Measurements from ENCODE around the gene HBZ.
"Not testable (repeated sequence)": the region's sequence is repeated elsewhere in the genome, so short reads cannot be mapped to it uniquely, and the experiment has no call there.

Gene HBZ

DNA sequence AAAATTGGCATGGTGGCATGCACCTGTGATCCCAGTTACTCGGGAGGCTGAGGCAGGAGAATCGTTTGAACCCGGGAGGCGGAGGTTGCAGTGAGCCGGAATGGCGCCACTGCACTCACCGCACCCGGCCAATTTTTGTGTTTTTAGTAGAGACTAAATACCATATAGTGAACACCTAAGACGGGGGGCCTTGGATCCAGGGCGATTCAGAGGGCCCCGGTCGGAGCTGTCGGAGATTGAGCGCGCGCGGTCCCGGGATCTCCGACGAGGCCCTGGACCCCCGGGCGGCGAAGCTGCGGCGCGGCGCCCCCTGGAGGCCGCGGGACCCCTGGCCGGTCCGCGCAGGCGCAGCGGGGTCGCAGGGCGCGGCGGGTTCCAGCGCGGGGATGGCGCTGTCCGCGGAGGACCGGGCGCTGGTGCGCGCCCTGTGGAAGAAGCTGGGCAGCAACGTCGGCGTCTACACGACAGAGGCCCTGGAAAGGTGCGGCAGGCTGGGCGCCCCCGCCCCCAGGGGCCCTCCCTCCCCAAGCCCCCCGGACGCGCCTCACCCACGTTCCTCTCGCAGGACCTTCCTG, 27.7 kb downstream of the HBZ start, which contains the start of gene HBQ1:
HBQ1 (plus strand) TSS at position 359 of the 575 bp plus-strand sequence; CDS start at position 387, 28 bp downstream.
- peak; percentile 23 for DNase-seq

DNA sequence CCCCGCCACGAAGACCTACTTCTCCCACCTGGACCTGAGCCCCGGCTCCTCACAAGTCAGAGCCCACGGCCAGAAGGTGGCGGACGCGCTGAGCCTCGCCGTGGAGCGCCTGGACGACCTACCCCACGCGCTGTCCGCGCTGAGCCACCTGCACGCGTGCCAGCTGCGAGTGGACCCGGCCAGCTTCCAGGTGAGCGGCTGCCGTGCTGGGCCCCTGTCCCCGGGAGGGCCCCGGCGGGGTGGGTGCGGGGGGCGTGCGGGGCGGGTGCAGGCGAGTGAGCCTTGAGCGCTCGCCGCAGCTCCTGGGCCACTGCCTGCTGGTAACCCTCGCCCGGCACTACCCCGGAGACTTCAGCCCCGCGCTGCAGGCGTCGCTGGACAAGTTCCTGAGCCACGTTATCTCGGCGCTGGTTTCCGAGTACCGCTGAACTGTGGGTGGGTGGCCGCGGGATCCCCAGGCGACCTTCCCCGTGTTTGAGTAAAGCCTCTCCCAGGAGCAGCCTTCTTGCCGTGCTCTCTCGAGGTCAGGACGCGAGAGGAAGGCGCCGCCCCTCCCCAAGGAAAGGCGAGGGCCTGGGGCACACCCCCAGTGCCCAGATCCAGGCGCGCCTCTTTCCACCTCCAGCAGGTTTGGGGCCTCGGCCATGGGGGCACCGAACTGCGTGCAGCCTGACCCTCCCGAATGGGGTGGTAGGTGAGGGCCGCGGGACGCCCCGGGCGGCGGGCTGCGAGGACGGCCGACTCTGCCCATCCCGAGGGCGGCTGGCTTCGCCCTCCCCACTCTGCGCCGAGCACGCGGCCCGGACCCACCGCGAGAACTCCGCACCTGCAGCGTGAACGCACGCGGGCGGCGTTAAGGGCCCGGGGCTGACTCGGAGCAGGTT, 28.5 kb downstream of the HBZ start:
- DNase-seq, result peak; percentile 51

DNA sequence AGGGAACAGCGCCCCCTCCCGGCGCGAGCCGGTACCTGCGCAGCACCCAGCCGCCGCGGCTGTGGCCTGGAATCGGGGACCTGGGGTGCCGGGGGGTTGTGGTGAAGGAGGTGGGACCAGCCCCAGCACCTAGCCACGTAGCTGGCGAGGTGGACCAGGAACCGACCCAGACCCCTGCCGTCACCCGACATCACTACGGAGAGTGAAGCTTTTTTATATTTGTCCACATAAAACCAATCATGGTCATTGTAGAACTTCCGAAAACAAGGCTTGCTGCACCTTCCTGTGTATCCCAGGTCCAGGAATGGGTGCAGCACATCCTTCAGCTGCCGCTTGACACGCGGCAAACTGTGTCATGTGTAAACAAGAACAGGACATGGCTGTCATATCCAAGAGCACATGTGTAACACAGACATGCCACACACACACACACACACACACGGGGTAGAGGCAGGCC, 29.1 kb downstream of the HBZ start:
- no peak for DNase-seq

DNA sequence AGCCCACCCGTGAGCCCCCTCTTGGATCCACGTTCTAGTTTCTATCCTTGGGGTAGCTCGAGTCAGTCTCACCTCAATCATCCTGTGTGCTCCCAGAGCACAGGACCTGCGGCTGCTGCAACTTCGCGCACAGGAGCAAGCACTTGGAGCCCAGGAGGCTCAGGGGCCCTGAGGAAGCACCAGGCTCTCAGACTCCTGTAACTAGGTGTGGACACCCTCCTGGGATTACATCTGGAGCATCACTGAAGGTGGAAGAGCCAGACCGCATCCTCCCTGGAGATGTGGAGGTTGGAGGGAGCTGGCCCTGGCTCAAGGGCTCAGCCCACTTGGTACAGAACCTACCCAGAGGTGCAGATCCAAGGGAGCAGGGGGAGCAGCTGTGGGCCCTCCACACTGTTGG, 30.6 kb downstream of the HBZ start:
- DNase-seq, result no peak

DNA sequence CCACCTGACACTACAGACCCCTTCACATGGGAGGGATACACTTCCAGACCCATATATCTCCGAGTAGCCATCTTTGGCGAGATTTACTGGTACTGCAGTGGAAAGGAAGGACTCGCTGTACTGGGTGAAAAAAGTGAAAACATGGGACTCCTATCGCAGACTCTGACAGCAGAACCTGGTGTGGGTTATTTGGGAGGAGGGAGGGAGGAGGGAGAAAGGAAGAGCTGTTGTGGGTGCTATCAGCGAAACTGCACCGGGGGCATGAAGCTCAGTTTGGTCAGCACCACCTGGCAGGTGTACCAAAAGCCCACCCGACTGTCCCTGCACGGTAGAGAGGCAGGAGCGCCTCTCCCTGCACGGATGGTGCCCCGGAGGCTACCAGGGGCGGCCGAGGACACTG, 32.8 kb downstream of the HBZ start:
- DNase-seq, result no peak

DNA sequence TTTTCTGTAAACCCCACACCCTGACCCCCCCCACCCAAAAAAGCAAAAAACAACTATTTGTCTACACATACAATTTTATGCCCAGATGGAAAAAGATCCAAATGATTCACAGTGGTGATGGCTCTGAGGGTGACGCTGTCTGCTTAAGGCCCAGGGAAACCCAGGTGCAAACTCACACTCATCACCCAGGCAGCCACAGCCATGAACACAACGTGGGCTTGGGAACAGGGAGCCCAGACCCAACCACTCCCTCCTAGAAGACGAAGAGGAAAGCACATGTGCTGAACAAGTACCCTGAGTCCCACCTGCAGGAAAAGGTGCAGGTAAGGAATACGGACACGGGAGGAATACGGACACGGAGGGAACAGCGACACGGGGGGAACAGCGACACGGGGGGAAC, 33.2 kb downstream of the HBZ start:
- no peak for DNase-seq

DNA sequence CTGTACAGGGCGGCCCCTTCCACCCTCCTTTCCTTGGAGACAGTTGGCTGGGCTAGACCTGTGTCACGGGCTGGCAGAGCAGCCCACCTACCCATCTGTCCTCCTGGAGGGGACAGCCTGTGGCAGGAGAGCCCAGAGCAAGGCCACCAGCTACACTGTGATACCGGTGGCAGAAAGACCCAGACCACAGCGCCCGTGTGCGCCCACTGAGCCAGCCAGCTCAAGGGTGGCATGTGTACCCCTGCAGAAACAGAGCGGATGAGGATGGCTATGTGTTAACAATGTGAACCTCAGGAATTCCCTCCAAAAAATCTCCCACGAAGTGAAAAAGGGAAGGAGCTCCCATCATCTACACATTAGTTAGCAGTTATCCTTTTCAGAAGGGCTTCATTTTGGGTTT, 34.9 kb downstream of the HBZ start:
- no peak for DNase-seq

DNA sequence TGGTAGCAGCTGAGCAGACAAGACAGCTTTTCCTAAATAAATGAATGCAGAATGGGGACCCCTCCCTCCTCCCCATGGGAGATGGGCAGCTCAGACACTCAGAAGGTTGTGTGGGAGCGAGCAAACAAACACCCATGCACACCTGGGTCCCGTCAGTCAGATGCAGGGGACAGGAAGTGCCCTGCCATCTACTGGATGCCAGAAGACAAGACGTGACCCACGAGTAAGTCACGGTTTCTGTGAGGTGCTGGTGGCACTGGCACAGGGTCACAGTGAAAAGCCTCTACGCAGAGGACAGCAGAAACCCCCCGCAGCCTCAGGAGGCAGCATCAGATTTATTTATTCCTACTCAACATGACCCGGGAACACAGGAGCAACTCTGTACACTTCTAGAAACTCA, 36.2 kb downstream of the HBZ start:
- DNase-seq, result no peak

DNA sequence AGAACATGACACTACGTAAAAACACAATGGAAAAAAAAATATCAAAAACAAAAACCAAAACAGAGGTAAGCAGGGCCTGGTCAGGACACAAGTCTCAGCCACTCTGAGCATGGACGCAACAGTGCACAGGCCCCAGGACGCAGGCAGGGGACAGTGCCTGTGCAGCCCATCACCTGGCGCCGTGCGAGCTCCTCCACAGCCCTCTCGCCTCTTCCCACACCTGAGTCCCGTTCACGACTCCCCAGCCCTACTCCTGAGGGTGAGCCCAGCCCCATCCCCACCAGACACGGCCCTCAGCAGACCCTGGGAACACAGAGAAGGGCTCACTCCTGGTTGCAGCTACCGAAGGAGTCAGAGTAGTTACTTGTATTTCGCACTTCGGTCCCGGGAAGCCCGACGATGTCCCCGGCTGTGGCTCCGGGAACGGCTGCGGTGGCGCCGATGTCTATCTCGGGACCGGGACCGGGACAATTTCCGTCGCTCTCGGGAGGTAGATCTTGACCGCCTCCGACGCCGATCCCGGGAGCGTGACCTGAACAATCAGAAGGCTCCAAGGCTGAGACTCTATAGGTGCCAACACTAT, 37.3 kb downstream of the HBZ start:
- no peak for DNase-seq

DNA sequence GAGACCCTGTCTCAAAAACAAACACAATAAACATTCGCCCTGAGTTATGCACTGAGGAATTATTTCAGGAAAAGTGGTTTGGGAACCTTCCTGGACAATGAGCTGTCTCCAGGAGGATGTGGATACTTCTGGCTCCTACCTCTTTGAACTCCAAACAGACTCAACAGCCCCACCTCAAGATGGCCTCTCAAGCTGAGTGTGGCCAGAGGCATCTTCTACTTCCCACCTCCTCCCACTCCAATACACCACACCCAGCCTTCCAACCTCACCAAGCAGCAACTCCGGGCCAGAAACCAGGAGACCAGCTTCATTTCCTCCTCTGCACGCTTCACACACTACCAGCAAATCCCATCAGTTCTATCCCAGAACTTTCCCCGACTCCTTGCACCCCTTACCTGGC, 39.4 kb downstream of the HBZ start:
- no peak for DNase-seq

DNA sequence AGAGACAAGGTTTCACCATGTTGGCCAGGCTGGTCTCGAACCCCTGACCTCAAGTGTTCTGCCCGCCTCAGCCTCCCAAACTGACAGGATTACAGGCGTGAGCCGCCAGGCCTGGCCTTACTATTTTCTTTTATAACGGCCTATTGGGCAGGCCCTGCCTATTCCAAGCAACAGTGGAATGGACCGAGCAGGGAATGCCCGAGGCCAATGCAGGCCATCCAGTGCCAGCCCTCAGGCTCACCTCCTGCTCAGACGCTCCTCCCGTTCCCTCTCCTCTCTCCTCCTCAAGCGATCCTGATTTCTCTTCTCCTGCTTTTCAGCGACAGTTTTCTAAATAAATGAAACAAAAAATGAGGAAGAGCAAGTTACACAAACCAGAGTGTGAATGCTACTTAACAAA, 40.2 kb downstream of the HBZ start:
- DNase-seq, result no peak

DNA sequence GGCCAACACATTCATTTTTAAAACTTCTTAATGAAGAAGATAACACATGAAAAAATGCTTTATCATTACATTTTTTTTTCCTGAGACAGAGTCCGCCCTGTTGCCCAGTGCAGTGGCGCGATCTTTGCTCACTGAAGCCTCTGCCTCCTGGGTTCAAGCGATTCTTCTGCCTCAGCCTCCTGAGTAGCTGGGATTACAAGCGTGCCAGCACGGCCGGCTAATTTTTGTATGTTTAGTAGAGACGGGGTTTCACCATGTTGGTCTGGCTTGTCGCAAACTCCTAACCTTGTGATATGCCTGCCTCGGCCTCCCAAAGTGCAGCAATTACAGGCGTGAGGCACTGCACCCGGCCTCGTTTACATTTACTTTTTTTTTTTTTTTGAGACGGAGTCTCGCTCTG, 41.0 kb downstream of the HBZ start:
- no peak for DNase-seq

DNA sequence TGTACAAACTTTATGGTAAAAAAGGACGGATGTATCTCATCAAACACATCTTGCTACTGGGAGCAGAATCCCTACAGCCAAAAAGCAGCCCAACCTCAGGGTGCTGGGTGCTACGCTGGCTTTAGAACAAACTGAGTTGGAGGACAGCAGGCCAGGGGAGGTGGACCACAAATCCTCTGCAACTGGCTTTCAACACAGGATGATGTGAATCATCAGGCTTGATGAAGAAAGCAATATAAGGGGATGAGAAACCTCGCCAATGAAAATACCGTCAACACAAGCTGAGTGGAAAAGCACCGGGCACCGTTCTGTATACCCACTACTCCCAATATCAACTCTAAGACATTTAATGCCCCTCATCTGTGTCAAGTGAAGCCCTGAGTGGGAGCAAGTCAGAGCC, 42.1 kb downstream of the HBZ start:
- no peak for DNase-seq

DNA sequence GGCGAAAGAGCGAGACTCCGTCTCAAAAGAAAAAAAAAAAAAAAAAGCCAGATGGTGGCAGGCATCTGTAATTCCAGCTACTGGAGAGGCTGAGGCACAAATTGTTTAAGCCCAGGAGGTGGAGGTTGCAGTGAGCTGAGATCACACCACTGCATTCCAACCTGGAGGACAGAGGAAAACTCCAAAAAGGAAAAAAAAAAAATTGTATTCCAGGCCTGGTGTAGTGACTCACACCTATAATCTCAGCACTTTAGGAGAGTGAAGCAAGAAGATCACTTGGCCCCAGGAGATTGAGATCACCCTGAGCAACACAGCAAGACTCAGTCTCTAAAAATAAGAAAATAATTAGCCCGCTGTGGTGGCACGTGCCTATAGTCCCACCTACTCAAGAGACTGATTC, 47.9 kb downstream of the HBZ start:
- DNase-seq, result no peak

DNA sequence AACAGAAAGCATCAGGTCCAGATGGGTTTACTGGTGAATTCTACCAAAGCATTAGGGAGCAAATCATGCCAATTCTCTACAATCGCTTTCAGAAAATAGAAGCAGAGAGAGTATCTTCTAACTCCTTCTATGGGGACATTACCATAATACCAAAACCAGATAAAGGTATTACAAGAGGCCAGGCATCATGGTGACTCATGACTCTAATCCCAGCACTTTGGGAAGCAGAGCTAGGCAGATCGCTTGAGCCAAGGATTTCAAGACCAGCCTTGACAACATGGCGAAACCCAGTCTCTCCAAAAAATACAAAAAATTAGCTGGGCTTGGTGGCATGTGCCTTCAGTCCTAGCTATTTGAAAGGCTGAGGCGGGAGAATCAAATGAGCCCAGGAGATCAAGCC, 50.8 kb downstream of the HBZ start:
- DNase-seq, result no peak

DNA sequence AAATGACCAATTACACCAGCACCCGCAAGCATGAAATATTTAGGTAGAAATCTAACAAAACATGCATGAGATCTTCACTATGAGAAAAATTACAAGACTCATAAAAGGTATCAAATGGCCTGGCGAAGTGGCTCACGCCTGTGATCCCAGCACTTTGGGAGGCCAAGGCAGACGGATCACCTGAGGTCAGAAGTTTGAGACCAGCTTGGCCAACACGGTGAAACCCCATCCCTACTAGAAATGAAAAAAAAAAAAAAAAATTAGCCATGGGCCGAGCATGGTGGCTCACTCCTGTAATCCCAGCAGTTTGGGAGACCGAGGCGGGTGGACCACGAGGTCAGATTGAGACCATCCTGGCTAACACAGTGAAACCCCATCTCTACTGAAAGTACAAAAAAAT, 51.6 kb downstream of the HBZ start:
- DNase-seq, result not testable (repeated sequence)
